ELR (cell line): ENCODE results near the gene NOTO.

Experiments
- DNase-seq: peaks from one replicate; pipeline ENCODE4 v3.0.0-alpha.2; 2015; ENCODE audit warnings: low read depth

Gene NOTO

DNA sequence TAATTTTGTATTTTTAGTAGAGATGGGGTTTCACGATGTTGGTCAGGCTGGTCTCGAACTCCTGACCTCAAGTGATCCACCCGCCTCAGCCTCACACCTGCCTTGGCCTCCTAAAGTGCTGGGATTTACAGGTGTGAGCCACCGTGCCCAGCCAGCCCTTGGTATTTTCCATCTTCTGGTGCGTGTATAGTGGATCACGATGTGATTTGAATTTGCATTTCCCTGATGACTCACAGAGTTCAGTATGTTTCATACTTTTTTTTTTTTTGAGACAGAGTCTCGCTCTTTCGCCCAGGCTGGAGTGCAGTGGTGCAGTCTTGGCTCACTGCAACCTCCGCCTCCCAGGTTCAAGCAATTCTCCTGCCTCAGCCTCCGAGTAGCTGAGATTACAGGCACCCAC is 2.1 kb upstream of the NOTO start:
- DNase-seq = peak; percentile 65

DNA sequence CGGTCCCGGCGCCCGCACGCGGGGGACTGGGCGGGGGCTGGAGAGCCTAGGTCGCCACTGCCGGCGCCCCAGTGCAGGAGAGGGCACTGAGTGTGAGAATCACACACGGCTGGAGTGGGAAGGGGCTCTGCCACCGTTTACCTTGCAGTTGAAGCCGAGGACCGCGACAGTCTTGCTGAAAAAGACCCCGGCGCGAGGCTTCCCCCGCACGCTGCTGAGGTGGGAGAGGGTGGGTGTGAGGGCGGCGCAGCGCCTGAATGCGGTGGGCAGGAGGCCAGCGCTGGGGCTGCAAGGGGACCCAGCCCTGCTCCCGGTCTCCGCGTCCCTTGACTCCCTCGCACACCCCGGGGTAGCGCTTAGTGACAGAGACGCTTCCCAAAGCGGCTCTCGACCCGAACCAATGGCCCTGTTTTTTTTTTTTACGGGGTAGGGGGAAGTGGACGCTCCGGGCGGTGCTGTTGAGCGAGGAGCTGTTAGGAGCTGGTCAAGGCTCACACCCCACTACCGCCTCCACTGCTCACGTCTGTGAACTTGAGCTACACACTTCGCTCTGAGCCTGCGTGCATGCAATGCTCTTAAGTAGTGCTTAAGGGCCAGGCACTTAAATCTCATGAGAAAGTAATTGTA is 794 bp downstream of the NOTO start:
- DNase-seq = peak; percentile 12

DNA sequence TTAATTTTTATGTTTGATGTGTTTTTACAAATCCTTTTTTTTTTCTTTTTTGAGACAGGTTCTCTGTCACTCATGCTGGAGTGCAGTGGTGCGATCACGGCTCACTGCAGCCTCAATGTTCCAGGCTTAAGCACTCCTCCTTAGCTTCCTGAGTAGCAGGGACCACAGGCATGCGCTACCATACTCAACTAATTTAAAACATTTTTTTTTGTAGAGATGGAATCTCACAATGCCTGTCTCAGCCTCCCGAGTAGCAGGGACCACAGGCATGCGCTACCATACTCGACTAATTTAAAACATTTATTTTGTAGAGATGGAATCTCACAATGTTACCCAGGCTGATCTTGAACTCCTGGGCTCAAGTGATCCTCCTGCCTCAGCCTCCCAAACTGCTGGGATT is 3.2 kb downstream of the NOTO start:
- DNase-seq = no peak

DNA sequence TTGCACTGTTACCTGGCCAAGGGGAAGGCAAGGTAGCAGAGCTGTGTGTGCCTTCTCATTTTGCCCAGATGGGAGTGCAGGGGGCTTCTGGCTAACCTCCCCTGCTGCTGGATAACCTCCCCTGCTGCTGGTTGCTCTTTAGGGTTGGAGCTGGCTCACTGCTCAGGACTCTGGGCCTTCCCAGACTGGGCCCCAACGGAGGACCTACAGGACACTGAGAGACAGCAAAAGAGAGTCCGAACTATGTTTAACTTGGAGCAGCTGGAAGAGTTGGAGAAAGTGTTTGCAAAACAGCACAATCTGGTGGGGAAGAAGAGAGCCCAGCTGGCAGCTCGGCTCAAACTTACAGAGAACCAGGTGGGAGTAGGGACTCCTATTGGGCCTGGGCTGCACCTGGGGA is 5.9 kb downstream of the NOTO start:
- DNase-seq = no peak

DNA sequence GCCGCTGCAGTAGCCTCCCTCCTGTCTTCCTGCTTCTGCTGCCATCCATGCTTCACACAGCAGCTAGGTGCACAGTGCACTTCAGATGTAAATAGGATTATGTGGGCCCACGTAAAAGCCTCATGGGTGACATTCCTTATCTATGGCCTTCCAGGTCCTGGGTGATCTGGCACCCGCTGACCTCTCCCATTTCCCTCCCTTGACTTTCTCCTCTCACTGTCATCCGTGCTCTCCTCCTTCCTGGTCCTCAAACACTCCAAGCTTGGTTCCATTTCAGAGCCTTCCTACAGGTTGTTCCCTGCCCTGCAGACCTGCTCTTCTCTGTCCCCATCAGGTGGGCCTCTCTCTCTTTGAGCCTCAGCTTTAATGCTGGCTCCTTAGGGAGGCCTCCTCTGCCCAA is 7.6 kb downstream of the NOTO start:
- DNase-seq = no peak

DNA sequence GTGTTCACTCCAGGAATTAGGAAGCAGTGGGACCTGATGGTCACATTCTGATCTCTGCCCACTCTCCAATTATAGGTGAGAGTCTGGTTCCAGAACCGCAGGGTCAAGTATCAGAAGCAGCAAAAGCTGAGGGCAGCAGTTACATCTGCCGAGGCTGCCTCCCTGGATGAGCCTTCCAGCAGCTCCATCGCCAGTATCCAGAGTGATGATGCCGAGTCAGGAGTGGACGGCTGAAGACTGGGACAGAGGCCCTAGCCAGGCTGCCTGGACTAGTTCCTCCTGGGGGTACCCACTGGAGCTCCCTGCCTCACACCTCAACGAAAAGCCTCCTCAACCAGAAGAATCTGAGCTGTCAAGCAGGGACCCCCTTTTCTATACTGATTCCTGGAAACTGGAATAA is 8.3 kb downstream of the NOTO start:
- DNase-seq = no peak

DNA sequence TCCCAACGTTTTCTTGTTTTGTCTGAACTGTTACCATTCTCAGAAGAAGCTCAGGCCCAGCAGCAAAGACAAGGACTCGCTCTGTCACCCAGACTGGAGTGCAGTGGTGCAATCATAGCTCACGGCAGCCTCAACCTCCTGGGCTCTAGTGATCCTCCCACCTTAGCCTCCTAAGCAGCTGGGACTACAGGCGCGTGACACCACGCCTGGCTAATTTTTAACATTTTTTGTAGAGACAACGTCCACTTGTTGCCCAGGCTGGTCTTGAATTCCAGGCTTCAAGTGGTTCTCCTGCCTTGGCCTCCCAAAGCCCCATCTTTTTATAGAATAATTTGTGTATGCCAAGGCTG is 9.7 kb downstream of the NOTO start:
- DNase-seq = no peak

DNA sequence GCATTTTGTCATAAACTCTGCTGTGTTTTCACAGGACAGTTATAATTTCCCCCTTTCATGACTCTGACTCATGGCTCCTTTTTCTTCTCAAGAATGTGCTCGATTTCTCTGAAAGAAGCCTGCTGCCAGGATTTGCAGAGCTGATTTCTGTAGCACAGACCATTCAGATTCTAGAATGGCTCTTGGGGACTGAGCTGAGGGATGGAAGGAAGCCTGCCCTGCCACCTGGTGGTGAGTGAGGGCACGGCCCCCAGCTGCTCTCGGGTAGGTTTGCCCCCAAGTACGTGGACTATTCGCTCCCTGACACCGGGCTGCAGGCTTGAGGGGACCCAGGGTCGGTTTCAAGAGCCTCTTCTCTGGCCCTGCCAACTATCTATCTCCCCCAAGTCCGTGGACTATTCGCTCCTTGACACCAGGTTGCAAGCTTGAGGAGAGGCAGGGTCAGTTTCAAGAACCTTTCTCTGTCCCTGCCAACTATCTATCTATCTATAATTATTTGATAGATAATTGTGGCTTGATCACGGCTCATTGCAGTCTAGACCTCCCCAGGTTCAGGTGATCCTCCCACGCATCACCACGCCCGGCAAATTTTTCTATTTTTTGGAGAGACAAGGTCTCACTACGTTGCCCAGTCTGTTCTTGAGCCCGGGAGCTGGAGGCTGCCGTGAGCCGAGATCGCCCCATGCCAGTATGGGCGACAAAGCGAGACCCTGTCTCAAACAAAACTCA is 10.2 kb downstream of the NOTO start:
- peak; percentile 81 for DNase-seq

DNA sequence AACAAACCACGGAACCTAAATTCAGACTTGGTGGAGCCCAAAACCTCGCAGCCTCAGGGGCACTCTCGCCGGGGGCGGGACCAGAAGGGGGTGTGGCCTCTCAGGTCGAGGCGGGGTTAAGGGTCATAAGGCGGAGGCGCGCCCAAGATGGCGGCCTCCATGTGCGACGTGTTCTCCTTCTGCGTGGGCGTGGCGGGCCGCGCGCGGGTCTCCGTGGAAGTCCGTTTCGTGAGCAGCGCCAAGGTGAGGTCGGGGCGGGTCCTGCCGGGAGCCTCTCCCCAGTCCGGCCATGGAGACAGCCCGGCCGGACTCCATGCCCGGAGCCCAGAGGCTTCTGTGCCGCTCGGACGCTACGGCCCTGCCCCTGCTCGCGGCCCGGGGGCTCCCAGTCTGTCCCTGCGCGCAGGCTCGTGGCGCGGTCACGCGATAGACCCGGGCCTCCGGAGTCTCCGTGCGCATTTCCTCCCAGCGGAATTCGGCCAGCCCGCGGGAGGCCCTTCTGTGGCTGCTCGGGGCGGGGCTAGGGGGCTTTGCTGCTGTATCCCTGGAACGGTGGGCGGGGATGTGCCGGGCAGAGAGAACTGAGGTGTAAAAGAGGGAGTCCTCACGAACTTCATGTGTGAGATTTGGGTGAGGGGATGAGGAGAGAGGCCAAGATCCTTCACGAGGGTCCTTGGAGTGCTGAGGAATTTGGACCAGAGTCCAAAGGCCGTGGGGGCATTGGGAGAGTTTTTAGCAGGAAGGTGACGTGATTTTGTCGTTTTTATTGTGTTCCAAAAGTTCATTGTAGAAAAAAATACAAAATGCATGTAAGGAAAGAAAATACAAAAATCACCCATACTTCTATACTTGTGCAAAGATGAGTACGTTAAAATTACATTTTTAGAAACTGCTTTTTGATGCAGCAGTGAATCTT is 12.0 kb downstream of the NOTO start, which contains the start of gene SMYD5:
Gene SMYD5, plus strand, starts transcription at position 126 of the 916 bp plus-strand sequence. Its CDS starts 22 bp downstream, at position 148.
- peak; percentile 90 for DNase-seq

DNA sequence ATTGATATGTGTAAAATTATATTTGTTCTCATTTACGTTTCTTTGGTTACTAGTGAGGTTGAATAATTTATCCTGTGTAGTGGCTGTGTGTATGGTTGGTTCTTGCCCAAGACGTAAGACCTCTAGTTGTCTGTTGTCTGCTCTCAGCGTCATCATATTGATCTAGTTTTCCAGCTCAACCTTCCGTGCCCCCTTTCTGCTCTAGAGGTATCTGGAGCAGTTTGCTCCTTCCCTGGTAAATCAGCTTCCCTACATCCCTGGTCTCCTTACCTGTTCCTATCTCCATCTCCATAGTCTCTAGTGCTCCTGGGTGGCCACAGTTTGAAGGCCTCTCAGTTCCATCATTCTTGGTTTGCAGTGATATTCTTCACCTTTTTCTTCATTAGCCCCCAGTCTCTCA is 12.9 kb downstream of the NOTO start:
- no peak for DNase-seq

DNA sequence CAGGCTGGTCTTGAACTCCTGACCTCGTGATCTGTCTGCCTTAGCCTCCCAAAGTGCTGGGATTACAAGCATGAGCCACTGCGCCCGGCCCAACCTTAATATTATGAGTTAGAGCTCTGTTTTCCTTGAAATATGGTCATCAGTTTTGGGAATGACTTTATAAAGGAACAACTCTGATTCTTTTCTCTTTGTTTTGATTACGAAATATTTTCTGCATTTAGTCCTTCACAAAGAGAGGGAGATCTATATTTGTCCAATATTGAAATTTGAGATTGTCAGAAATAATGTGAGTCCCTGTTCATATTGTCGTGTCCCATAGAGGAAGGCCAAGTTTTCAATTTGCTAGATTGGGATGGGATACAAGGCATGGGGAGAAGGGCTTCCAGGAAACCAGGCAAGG is 14.8 kb downstream of the NOTO start:
- no peak for DNase-seq

DNA sequence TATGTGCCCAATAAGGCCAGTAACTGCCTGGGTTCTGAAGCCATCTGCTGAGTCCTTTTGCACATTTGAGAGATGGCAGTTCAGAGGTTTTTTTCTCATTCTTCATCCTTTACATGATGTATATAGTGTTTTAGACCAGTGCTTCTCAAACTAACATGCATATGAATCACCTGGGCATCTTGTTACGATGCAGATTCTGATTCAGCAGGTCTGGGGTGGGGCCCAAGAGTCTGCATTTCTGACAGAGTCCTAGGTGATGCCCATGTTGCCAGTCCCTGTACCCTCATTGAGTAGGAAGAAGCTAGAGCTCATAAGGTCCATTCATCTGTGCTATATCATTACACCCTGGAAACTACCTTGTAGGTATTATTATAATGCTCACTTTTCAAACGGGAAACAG is 15.5 kb downstream of the NOTO start:
- DNase-seq = no peak

DNA sequence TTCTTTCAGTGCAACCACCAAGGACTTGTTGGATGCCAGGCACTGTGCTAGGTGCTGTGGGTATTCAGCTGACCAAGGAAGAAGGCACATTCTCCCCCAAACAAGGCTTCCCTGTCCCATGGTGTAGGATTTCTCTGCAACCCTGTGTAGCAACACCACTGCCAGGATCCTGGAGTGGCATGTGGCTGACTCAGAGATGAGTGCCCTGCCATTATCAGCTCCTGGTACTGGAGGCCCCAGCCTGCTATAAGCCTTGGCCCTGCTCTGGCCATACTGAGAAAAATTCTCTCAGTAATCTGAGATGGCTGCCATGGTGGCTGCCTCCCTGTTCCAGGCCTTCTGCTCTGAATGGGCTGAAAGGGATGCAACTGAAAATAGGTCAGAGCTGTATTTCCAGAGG is 15.9 kb downstream of the NOTO start:
- DNase-seq = peak; percentile 20

DNA sequence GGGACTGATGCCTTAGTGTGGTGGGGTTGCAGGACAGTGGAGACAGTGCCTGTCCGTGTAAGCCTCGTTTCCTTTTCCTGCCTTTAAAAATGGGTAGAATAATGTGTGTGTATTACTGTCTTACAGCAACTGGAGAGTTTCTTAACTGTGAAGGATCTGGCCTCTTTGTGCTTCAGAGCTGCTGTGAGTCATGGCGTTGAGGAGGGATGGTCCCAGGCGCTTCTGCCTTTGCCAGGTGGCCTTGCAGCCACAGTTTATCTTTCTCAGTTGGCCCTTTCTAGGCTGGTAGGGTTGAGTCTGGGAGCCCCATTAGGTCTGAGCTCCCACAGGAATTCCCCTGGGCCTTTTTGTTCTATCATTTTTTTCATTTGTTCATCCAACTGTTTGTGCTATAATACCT is 21.4 kb downstream of the NOTO start:
- no peak for DNase-seq

DNA sequence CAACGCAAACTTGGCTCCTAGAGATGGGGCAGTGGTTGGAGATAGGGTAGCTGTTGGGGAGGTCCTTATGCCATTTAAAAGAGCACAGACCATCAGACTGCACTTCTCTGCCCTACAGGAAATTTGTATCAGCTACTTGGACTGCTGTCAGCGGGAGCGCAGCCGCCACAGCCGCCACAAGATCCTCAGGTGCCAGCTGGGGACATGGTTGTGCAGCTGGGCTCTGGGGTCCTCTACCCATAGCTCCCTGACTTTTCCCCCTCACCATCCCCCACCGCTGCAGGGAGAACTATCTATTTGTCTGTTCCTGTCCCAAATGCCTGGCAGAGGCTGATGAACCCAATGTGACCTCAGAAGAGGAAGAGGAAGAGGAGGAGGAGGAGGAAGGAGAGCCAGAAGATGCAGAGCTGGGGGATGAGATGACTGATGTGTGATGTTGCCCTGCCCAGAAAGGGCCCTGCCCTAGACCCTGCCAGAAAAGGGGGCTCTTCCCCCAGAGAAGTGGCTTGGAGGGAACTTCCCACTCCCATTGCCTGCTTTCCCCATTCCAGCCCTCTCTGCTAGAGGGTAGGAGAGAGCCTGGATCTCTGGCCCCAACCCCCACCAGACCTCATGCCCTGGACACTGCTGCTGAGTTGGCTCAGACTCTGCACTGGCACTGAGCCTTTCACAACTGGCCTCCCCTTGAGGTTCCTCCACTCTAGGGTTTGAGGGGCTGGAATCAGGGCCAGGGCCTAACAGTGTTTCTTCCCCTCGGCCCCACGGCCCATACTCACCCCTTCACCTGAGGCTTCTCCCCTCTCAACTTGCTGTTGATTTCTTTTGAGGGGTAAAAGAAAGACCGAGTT is 23.4 kb downstream of the NOTO start:
- DNase-seq = no peak

DNA sequence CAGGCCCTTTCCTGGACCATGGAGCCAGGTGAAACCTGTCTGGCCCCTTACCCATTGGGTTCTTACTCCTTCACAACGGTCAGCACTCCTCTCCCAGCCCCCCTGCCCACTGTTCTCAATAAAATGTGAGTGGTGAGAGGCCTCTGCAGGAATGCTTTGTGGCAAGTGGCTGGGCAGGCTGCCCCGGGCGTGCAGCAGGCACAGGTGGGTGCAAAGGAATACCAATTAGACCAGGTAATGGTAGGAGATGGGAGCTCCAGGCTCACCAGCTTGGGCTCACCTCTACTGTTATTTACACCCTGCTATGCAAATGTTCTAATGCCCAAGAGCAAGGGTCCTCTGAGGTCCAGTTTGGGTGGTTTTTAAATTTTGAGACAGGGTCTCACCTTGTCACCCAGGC is 24.7 kb downstream of the NOTO start:
- DNase-seq = no peak

DNA sequence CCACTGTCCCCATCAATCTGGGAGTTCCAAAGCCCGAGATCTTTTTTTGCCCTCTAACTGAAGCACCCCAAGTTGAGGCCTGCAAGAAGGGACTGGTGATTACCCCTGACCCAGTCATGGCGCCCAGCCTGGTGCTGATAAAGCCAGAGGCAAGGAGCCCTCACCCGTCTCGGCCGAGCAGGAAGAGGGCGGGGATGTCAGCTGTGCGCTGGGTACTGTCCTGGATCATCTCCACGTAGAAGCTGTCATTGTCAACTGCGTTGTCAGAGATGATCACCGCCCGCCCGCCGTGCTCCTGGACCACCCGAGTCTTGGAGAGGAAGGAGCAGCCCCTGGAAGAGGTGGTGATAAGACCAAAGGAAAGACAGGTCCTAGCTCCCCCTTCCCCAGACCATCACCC is 26.3 kb downstream of the NOTO start:
- no peak for DNase-seq

DNA sequence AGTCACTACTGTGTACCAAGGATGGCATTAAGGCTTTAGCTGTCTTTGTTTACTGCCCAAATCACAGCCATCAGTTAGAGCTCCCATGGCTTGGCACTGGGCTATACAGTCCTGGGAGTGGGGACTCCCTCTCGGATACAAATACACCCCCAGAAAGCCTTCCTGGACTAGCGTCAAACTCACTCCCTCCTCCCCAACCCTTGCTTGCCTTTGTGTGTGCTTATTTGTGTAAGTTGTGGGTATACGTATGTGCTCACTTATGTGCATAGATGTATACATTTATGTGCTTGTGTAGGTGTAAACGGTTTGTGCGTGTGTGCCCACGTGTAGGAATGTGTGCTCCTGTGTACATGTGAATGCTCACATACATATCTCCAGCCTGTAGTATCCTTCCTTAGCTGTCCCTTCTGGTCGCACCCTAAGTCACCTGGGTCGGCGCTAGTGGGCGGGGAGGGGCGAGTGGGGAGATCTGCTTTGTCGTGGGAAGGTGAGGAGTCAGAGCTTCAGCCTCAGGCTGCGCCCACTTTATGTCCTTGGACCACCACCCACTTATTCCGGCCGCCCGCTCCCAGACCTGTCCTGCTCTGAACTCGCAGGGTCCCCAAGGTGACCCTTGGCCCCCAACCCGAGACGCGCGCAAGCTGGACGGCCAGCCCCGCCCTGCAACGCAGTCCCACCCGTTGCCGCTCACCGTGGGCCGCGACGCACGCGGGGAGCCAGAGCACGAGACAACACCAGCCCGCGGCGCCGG is 30.2 kb downstream of the NOTO start:
- DNase-seq = peak; percentile 30

DNA sequence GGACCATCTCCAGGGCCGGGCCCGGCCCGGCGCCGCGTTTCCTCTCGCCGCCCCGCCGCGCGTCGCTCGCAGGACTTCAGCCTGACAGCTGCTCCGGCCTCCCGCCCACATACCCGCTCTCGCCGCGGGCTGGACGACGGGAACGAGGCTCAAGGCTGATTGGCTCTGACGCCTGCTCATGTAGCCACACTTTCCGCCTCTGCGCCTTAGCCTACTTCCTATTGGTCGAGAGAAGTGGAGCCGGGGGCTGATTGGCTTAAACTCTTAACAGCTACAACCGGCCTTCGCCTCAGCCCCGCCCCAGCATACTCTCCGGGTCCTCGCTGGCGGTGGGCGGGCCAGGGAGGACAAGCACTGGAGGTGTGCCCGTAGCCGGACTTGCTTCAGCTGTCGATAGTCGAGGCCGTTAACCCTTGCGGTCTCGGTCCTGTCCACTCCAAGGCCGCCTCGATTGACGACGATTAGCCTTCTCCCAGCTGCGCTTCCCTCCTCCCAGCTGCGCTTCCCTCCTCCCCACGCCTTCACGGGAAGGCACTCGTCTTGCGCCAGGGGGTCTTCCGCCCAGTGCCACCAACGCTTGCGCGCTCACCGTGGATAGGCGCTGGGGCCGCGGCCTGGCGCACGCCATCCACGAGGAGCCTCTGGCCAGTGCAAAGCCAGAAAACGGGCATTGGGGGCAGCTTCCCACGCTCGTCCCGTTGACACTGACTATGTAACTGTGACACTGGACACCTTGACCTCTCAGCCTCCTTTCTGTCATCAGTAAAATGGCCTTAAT is 31.0 kb downstream of the NOTO start, which contains the start of gene PRADC1:
Gene PRADC1, minus strand, starts transcription at position 86 of the 778 bp plus-strand sequence. Its CDS starts 79 bp downstream, at position 7.
- peak; percentile 100 for DNase-seq
